Retinal pigment epithelial cell (primary cell): ENCODE results near the gene EFCAB11.
"Not testable (repeated sequence)": the region's sequence is repeated elsewhere in the genome, so short reads cannot be mapped to it uniquely, and the experiment has no call there.

Experiments
- DNase-seq: peaks from one replicate; pipeline ENCODE4 v3.0.0-alpha.2; 2010; ENCODE audit warnings: low read depth
- H3K4me3 ChIP-seq: 2 replicates; pipeline ENCODE4 v1.5.1; 2011; ENCODE audit warnings: mild to moderate bottlenecking, low read length, control low read depth, moderate library complexity
- TF ChIP-seq, protein P1 (sequence below): conservative IDR thresholded peaks from 2 replicates; pipeline ENCODE4 v1.5.1; 2011; ENCODE audit warnings: low read depth, low read length, control low read depth, inconsistent platforms

Gene EFCAB11

DNA sequence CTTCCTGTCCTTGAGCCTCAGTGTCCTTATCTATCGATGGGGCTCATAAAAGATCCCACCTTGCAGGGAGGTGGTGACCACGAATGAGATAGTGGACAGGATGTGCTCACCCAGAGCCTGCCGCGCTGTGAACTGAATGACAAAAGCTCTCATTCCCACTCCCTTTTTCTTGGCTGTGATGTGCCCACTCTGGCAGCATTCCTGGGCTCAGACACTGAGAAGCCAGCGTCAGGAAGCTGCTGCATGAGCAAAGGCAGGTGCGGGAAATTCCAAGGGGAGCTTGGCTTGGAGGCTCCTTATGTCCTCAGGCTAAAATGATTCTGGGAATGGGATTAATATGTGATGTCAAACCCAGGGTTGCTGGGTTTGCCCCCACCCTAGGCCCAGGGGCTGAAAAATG lies 61.6 kb downstream of the EFCAB11 start:
- no peak overlapping the region for H3K4me3 ChIP-seq
- TF ChIP-seq, protein P1, sequence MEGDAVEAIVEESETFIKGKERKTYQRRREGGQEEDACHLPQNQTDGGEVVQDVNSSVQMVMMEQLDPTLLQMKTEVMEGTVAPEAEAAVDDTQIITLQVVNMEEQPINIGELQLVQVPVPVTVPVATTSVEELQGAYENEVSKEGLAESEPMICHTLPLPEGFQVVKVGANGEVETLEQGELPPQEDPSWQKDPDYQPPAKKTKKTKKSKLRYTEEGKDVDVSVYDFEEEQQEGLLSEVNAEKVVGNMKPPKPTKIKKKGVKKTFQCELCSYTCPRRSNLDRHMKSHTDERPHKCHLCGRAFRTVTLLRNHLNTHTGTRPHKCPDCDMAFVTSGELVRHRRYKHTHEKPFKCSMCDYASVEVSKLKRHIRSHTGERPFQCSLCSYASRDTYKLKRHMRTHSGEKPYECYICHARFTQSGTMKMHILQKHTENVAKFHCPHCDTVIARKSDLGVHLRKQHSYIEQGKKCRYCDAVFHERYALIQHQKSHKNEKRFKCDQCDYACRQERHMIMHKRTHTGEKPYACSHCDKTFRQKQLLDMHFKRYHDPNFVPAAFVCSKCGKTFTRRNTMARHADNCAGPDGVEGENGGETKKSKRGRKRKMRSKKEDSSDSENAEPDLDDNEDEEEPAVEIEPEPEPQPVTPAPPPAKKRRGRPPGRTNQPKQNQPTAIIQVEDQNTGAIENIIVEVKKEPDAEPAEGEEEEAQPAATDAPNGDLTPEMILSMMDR: no peak
- no peak for DNase-seq

- DNase-seq: not testable (repeated sequence)
Measured at GRCh38 chr14:89891721-89892120, 62.8 kb downstream of the EFCAB11 start.

DNA sequence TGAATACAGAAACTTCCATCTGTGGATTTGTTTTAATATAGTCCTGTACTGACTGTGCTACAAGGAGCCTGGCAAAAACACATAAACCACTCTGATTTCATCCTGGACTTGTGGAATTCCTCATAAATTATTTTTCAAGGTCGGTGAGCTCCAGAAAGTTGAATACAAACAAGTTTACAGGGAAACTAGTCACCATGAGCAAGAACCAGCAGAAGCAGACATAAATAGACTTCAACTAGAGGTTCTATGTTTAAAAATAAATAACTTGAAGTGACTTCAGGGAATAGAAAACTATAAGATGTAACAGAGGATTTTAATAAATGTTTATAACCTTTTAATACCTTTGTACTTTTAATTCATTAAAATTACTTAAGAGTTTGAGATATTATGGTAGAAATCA lies 63.5 kb downstream of the EFCAB11 start:
- TF ChIP-seq, protein P1: no peak
- H3K4me3 ChIP-seq: no peak overlapping the region

More at GRCh38 chr14:89891721-89892120, 62.8 kb downstream of the EFCAB11 start:
- H3K4me3 ChIP-seq: not testable (repeated sequence)

GRCh38 chr14:89890589-89890988 lies 63.9 kb downstream of the EFCAB11 start:
- no peak overlapping the region for H3K4me3 ChIP-seq
- TF ChIP-seq, protein P1: no peak
- no peak for DNase-seq

More for the DNA sequence above, 63.5 kb downstream of the EFCAB11 start:
- DNase-seq: no peak

DNA sequence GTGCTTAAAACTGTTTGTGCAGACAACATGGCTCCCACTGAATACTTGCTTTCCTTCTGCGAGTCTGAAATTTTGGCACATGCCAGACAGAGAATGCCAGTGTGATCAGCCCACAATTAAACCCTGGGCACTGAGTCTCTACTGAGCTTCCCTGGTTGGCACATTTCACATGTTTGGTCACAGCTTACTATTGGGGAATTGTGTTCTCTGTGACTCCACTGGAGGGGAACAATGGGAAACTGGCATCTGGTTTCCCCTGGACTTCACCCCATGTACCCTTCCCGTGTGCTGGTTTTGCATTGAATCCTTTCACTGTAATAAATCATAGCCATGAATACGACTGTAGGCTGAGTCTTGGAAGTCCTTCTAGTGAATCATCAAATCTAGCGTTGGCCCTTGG lies 64.9 kb downstream of the EFCAB11 start:
- DNase-seq: no peak
- H3K4me3 ChIP-seq: no peak overlapping the region
- TF ChIP-seq, protein P1: no peak

- TF ChIP-seq, protein P1: no peak
- DNase-seq: no peak
- no peak overlapping the region for H3K4me3 ChIP-seq
Measured at GRCh38 chr14:89884761-89885160, 69.8 kb downstream of the EFCAB11 start.

DNA sequence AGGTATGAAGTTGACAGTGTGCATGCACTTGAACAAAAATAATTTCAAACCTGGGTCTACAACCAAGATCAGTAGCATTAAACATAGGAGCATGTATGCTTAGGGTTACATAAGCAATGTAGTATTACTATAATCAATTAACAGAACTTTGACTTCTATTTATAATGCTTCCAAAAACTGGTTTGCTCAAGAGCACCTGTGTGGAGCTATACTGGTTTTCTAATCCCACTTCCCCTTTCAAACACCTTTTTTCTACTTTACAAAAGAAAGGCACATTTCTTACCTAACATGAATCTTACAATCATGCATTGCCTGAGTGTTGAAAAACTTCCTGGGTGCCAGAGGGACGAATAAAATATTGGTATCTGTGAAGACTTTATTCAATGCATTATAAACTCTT lies 72.7 kb downstream of the EFCAB11 start:
- no peak for DNase-seq
- no peak overlapping the region for H3K4me3 ChIP-seq
- TF ChIP-seq, protein P1: no peak

DNA sequence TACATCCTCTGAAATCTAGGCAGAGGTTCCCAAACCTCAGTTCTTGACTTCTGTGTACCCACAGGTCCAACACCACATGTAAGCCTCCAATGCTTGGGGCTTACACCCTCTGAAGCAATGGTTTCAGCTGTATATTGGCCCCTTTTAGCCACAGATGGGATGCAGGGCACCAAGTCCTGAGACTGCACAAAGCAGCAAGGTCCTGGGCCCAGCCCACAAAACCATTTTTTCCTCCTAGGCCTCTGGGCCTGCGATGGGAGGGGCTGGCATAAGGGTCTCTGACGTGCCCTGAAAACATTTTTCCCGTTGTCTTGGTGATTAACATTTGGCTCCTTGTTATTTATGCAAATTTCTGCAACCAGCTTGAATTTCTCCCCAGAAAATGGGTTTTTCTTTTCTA lies 80.4 kb downstream of the EFCAB11 start:
- DNase-seq, H3K4me3 ChIP-seq: not testable (repeated sequence)
